ENCODE data around the gene FAM9C.

Gene FAM9C

GRCh38 chrX:13008189-13008533, 36.3 kb downstream of the FAM9C start:
- ChIA-PET CTCF (interaction anchor here (1.1 to 1.3 kb wide), 2 partner anchors 15 to 246 kb away, joined by 3 read pairs; no protein-coding TSS in a partner anchor), POLR2A (no interaction called here)
- TF ChIP-seq CTCF (IDR thresholded peaks at IDR 0.05; ENCODE audit: control extremely low read depth, extremely low read depth, low read depth, missing control alignments), result no peak
- peak; percentile 26 for DNase-seq (ENCODE audit: extremely low spot score)

- ChIA-PET POLR2A (no interaction called here), CTCF (interaction anchor here (1.0 to 1.3 kb wide), 3 partner anchors 15 to 77 kb away, joined by 3 read pairs; no protein-coding TSS in a partner anchor)
- TF ChIP-seq CTCF (IDR thresholded peaks at IDR 0.05; ENCODE audit: control extremely low read depth, extremely low read depth, low read depth, missing control alignments), result no peak
- no peak for DNase-seq (ENCODE audit: extremely low spot score)
Measured at GRCh38 chrX:13007519-13008188, 36.8 kb downstream of the FAM9C start.

GRCh38 chrX:13005661-13006473, 38.6 kb downstream of the FAM9C start:
- CTCF ChIA-PET, result interaction anchor here (0.9 to 1.4 kb wide), 5 partner anchors 21 to 77 kb away, joined by 3 to 6 read pairs (median 4); no protein-coding TSS in a partner anchor
- no peak for TF ChIP-seq CTCF (IDR thresholded peaks at IDR 0.05; ENCODE audit: control extremely low read depth, extremely low read depth, low read depth, missing control alignments)
- DNase-seq (ENCODE audit: extremely low spot score), result peak; percentile 57
- POLR2A ChIA-PET, result interaction anchor here (0.7 to 1.6 kb wide), 3 partner anchors 30 to 85 kb away, joined by 3 to 4 read pairs (median 3); no protein-coding TSS in a partner anchor

- no peak for TF ChIP-seq CTCF (IDR thresholded peaks at IDR 0.05; ENCODE audit: control extremely low read depth, extremely low read depth, low read depth, missing control alignments)
- no peak for DNase-seq (ENCODE audit: extremely low spot score)
- POLR2A ChIA-PET, result no interaction called here
- CTCF ChIA-PET, result interaction anchor here (1.4 to 1.8 kb wide), 3 partner anchors 24 to 85 kb away, joined by 3 to 4 read pairs (median 3); no protein-coding TSS in a partner anchor
Measured at GRCh38 chrX:13001961-13002671, 42.3 kb downstream of the FAM9C start.

GRCh38 chrX:13001097-13001496, 43.3 kb downstream of the FAM9C start:
- ChIA-PET CTCF (interaction anchor here (1.7 to 1.8 kb wide), 2 partner anchors 23 to 54 kb away, joined by 3 to 4 read pairs; no protein-coding TSS in a partner anchor), POLR2A (no interaction called here)
- no peak for TF ChIP-seq CTCF (IDR thresholded peaks at IDR 0.05; ENCODE audit: control extremely low read depth, extremely low read depth, low read depth, missing control alignments)
- no peak for DNase-seq (ENCODE audit: extremely low spot score)

GRCh38 chrX:13000301-13000811, 44.1 kb downstream of the FAM9C start:
- CTCF ChIA-PET, result interaction anchor here (1.7 to 1.8 kb wide), 2 partner anchors 22 to 53 kb away, joined by 3 to 4 read pairs; no protein-coding TSS in a partner anchor
- no peak for TF ChIP-seq CTCF (IDR thresholded peaks at IDR 0.05; ENCODE audit: control extremely low read depth, extremely low read depth, low read depth, missing control alignments)
- POLR2A ChIA-PET, result no interaction called here
- no peak for DNase-seq (ENCODE audit: extremely low spot score)

All from GM10248 (cell line).